ENCODE data around the gene RPA3. TPM values are rescaled to one million over a fixed set of nuclear protein-coding genes. Genes with fewer than 3 reads are reported as not detected.

RPA3 gene
- total and polyA plus RNA-seq, 9 of the 15 experiments (the other 6 are each of a cell fraction or from before 2014, with no cell fraction given) = 68.5 to 265 (median 125) TPM

- TF ChIP-seq CHAMP1 (IDR thresholded peaks at IDR 0.05) = 0 out of 2 replicates have a peak, but pooled peaks have one; percentile 31
- TF ChIP-seq ZNF3 (CRISPR knock-in tag; IDR thresholded peaks at IDR 0.05) = no peak
- TF ChIP-seq SMAD3 (CRISPR knock-in tag; conservative IDR thresholded peaks at IDR 0.05) = no peak
- no peak for TF ChIP-seq HDAC2 (IDR thresholded peaks at IDR 0.05)
- 0 out of 2 replicates have a peak, but pooled peaks have one; percentile 32 for TF ChIP-seq SMARCC2 (IDR thresholded peaks at IDR 0.05; ENCODE audit: low read depth)
- TF ChIP-seq FOXA1 (IDR thresholded peaks at IDR 0.05; ENCODE audit: borderline replicate concordance) = no peak
- no peak for TF ChIP-seq FOXJ2 (tag; IDR thresholded peaks at IDR 0.05)
- no peak for TF ChIP-seq SETDB1 (IDR thresholded peaks at IDR 0.05; ENCODE audit: low read length)
- no peak for TF ChIP-seq GTF2B (IDR thresholded peaks at IDR 0.05; ENCODE audit: extremely low read depth, insufficient read length)
- TF ChIP-seq THRAP3 (IDR thresholded peaks at IDR 0.05; ENCODE audit: borderline replicate concordance) = no peak
- TF ChIP-seq PTBP1 (IDR thresholded peaks at IDR 0.05; ENCODE audit: low read depth, low read length) = no peak
- TF ChIP-seq HNRNPK (IDR thresholded peaks at IDR 0.05; ENCODE audit: low read depth, low read length, poor library complexity, severe bottlenecking) = no peak
- TF ChIP-seq U2AF2 (optimal IDR thresholded peaks at IDR 0.05; ENCODE audit: low read depth, low read length) = no peak
- TF ChIP-seq ZNF445 (CRISPR knock-in tag; IDR thresholded peaks at IDR 0.05; ENCODE audit: low read depth) = no peak
- TF ChIP-seq DPF2 (IDR thresholded peaks at IDR 0.05) = peak; percentile 48; the same call in 1 of the 2 replicates
- TF ChIP-seq CHD7 (IDR thresholded peaks at IDR 0.05; ENCODE audit: low read depth, low read length) = no peak
Observed at GRCh38 chr7:7617550-7617949, 100.9 kb downstream of the RPA3 start (continued).
